HepG2 (cell line): Measurements from ENCODE around the gene C9orf50. TPM values are rescaled to one million over a fixed set of nuclear protein-coding genes. Genes with fewer than 3 reads are reported as not detected.
A peak's percentile ranks its signal among the peaks of the same experiment; 100 is the strongest.

Experiments
- ELK4 ChIP-seq: sonication (generic); formaldehyde crosslinking; IDR thresholded peaks from 2 replicates; pipeline ENCODE4 v1.9.0; 2021; ENCODE audit warnings: missing genetic modification reagents, borderline replicate concordance
- IRX3 ChIP-seq: sonication (generic); formaldehyde crosslinking; IDR thresholded peaks from 2 replicates; pipeline ENCODE4 v1.8.1; 2023; ENCODE audit warnings: mild to moderate bottlenecking, low read depth, missing genetic modification reagents, borderline replicate concordance
- KMT2A ChIP-seq: sonication (generic); formaldehyde crosslinking; IDR thresholded peaks from 2 replicates; pipeline ENCODE4 v1.4.0; 2020; ENCODE audit warnings: missing genetic modification reagents
- NFAT5 ChIP-seq: sonication (generic); formaldehyde crosslinking; IDR thresholded peaks from 2 replicates; pipeline ENCODE4 v1.4.0; 2020; ENCODE audit warnings: missing genetic modification reagents
- RBFOX2 ChIP-seq: fragments of 200-400 bp; formaldehyde crosslinking; IDR thresholded peaks from 2 replicates; pipeline ENCODE4 v1.6.1; 2017; ENCODE audit warnings: low read depth, mild to moderate bottlenecking, low read length
- THAP11 ChIP-seq: IDR thresholded peaks from 2 replicates; pipeline ENCODE4 v1.6.1; 2016; ENCODE audit warnings: missing biosample characterization, missing genetic modification reagents
- U2AF2 ChIP-seq: fragments of 200-400 bp; formaldehyde crosslinking; IDR thresholded peaks from 2 replicates; pipeline ENCODE4 v1.6.1; 2017; ENCODE audit warnings: low read depth, mild to moderate bottlenecking, low read length
- ZBTB33 ChIP-seq: sonication (generic); formaldehyde crosslinking; IDR thresholded peaks from 2 replicates; pipeline ENCODE4 v1.4.0; 2020; ENCODE audit warnings: missing genetic modification reagents
- ZBTB46 ChIP-seq: sonication (generic); formaldehyde crosslinking; IDR thresholded peaks from 2 replicates; pipeline ENCODE4 v1.4.0; 2020; ENCODE audit warnings: mild to moderate bottlenecking, missing genetic modification reagents, borderline replicate concordance
- ZNF264 ChIP-seq: sonication (generic); formaldehyde crosslinking; IDR thresholded peaks from 2 replicates; pipeline ENCODE4 v1.4.0; 2020; ENCODE audit warnings: missing genetic modification reagents
- ZNF280D ChIP-seq: sonication (generic); formaldehyde crosslinking; IDR thresholded peaks from 2 replicates; pipeline ENCODE4 v1.5.1; 2020; ENCODE audit warnings: mild to moderate bottlenecking, missing genetic modification reagents
- ZNF510 ChIP-seq: sonication (generic); formaldehyde crosslinking; IDR thresholded peaks from 2 replicates; pipeline ENCODE4 v1.4.0; 2020; ENCODE audit warnings: low read depth, mild to moderate bottlenecking, missing genetic modification reagents
- ZNF543 ChIP-seq: sonication (generic); formaldehyde crosslinking; IDR thresholded peaks from 2 replicates; pipeline ENCODE4 v1.4.0; 2020; ENCODE audit warnings: mild to moderate bottlenecking, missing genetic modification reagents
- ZNF567 ChIP-seq: sonication (generic); formaldehyde crosslinking; IDR thresholded peaks from 2 replicates; pipeline ENCODE4 v1.8.1; 2023; ENCODE audit warnings: mild to moderate bottlenecking, missing genetic modification reagents, borderline replicate concordance
- polyA plus RNA-seq, 8 experiments: library from polyadenylated mRNA; depleted of rRNA in 3 of 8; stranded (reverse) in 7 of 8; unstranded in 1 of 8; fragments of >200 nt; fragmentation: Illumina TruSeq in 4 of 8; extraction: Trizol in 4 of 8; gene quantifications; 2 replicates each; pipeline versions ENCODE4 v1.2.1 to v1.2.3, GENCODE V29; 2011 to 2016; ENCODE audit warnings: low read depth in 4 of 8, missing spikeins in 1 of 8, mixed read lengths in 1 of 8; ENCODE audit not compliant: insufficient read depth in 1 of 8
- total RNA-seq, 5 experiments: library from RNA; depleted of rRNA; stranded (reverse); fragments of >200 nt; fragmentation: Illumina TruSeq; extraction: Trizol; gene quantifications; 2 replicates each; pipeline ENCODE4 v1.2.3, GENCODE V29; 2016; ENCODE audit warnings: low read depth in 1 of 5

The C9orf50 gene
- total and polyA plus RNA-seq, 2 of the 13 experiments (the other 11 are each of a cell fraction or from before 2014, with no cell fraction given), result not detected

- TF ChIP-seq ZBTB46 (CRISPR knock-in tag) (no peak), ELK4 (CRISPR knock-in tag) (no peak), NFAT5 (no peak), RBFOX2 (peak; percentile 47; the same call in 1 of the 2 replicates), ZBTB33 (peak; percentile 28; the same call in 1 of the 2 replicates), U2AF2 (no peak), ZNF264 (CRISPR knock-in tag) (no peak), ZNF510 (CRISPR knock-in tag) (no peak), ZNF280D (CRISPR knock-in tag) (no peak), IRX3 (CRISPR knock-in tag) (no peak), KMT2A (CRISPR knock-in tag) (no peak), ZNF567 (CRISPR knock-in tag) (no peak), THAP11 (CRISPR knock-in tag) (no peak), ZNF543 (CRISPR knock-in tag) (no peak)
Observed at GRCh38 chr9:129639034-129639630, 18.2 kb upstream of the C9orf50 start (continued).
